Activated gamma-delta T cell (primary cell): ENCODE data around the gene KIAA0825.
"Not testable (repeated sequence)": the region's sequence is repeated elsewhere in the genome, so short reads cannot be mapped to it uniquely, and the experiment has no call there.

Experiments used
- DNase-seq: peaks from one replicate; lab custom pipeline; 2025; lab: John Stamatoyannopoulos, UW

KIAA0825 gene

DNA sequence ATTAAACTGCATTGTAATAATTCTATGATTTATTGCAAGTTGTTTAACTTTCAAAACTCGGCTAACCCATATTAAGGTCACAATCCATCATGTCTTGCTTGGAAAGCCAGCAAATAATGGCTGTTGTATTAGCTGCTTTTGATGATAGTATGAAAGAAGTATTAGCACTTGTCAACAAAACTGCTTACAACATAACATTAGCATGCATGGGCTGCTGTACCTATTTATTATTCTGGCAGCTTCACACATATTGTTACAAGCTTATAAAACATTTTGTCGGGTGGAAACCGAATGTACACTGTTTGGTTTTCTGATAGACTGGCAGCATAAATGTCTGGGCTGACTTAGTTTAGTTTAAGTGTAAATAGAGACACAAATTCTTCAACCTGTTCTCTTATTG is 378.3 kb downstream of the KIAA0825 start:
- DNase-seq, result no peak

DNA sequence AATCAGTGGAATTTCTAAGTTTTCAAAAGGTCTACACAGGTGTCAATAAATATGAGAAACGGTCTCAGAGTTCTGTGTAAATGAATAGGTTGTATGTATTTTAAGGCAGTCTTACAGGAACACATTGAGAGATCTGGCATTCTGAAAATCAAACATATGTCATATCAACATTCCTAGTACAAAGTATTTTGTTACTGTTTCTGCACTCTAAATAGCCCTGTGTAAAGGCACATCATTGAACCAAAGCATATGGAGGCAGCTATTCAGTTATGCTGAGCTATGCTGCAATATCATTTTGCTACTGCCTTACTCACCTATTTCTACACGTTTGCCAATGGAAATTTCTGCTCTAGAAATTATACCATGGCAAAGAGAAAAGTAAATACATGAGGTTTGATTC is 379.1 kb downstream of the KIAA0825 start:
- DNase-seq, result no peak

DNA sequence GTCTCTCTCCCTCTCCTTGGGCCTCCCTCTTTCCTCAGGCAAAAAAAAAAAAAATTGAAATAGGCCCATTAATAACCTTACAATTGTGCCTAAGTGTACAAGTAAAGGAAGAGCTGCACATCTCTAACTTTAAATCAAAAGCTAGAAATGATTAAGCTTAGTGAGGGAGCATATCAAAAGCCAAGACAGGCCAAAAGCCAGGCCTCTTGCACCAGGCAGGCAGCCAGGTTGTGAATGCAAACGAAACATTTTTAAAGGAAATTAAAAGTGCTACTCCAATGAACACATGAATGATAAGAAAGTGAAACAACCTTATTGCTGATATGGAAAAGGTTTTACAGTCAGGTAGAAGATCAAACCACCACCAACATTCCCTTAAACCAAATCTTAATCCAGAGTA is 383.4 kb downstream of the KIAA0825 start:
- DNase-seq, result no peak

DNA sequence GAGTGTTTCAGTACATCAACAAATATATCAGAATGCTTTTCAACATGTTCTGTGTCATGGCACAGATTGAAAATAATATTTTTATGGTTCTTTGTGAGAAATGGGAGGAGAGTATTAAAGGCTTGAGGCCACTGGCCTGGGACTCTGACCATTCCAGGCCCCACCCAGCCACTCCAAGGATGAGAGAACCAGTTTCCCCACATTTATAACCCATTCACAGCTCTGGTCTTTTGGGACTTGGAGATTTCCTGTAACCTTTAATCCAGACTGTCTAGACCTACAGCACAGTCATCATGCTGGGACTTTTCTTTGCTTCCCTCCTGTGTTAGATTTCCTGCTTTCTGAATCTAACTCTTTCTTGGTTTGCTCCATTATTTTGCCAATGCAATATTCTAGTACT is 389.6 kb downstream of the KIAA0825 start:
- DNase-seq, result no peak

DNA sequence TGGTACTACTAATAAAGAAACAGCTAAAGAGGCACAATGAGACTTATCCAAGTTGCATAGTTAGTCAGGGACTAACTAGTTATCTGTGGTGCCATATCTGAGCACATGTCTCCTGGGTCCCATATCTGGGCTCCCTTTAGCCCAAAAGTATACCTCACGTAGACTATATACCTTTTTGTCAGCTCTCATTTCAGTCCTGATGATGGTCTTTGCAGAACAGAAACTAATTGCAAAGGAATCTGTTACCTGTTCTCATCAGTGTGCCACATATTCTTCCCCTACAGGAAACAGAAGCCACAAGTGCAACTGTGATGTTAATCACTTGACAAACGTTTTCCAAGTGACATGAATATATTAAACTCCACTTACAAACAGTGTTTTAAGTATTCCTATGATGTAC is 395.2 kb downstream of the KIAA0825 start:
- DNase-seq, result no peak

DNA sequence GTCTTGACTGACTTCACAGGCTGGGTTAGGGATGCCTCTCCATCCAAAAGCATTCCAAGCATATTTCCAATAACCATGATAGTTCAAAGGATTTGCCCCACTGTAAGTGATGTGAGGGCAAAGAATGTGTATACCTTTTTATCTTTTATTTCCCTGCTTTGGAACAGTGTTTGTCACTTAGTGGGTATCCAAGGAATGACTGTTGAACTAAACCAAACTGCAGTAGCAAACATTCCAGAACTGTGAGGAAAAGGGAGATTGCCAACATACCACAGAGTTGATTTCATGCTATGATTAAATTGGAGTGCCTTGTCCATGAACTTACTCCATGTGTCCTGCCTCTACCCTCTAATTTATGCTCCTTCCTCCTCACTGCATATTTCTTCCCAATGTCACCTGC is 400.0 kb downstream of the KIAA0825 start:
- no peak for DNase-seq

DNA sequence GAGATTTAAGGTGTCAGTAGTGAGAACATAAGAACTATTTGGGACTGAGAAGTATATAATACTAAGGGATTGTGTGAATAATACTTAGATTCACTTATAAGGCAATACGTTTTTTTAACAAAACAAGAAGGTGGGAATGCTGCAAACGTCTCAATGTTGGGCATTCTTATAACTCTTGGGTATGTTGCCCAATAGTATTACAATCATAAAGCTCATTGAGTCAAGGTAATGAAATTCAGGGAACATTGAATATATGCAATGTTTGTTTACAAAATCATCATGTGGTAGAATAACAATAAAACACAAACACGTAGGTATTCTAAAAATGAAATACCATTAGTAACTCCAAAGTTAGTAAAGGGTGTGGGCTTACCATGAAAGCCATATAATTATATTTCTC is 400.7 kb downstream of the KIAA0825 start:
- no peak for DNase-seq

DNA sequence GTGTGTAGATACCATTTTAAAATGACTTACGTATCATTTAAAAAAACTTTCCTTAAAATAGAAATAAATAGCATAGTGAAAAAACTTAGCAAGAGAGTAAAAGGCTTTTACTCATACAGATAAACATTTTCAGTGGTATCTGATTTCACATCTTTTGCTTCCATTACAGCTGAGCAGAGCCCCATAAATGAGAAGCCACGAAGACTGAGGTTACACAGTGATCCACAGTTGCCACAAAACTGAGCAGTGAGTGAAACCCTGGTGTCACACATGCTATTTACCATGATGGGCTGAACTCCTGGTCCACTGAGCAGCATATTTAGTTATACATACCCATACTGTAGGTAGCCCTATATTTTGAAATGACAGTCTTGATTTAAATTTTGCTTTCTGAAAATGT is 401.2 kb downstream of the KIAA0825 start:
- no peak for DNase-seq

DNA sequence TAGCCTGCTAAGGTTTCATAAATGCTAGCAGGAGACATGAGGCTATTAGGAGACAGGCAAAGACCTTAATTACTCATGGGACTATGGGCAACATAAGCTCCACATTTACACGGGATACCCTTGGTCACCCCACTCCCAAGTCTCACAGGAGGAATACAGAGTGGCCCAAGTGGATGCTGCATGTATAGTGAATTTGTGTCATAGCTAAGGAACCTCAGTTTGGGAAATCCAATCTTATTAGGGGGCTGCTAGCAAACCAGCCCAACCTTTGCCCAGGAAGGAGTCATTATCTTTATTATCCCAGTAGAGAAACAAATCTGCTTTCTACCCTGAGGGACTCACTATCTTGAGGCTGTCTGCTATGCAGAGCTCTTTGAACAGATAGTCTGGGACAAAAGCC is 405.9 kb downstream of the KIAA0825 start:
- DNase-seq, result no peak

DNA sequence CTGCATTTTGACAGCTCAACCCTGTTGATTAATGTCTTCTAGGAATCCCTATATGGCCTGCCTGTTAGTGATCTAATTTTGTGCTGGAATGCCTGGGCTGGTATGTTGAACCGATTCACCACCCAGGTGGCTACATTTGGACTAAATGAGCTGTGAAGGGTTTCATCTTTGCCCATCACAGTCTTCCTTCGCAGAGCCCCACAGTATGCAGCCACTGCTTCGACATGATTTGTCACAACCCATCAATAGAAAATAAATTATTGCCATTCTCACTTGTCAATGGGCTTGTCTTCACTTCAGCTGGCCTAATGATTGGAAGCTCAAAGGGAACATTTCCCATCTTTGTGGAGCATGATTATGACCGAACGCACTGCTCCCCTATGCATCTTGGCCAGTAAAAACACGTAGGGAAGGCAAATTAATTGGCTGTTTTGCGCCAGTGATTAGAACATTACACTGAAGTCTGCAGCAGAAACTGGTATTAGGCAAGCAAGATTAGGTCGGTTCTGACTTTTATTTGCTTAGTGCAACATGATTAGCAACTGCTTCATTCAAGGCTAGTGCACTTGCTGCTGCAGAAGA is 408.5 kb downstream of the KIAA0825 start:
- DNase-seq, result no peak

DNA sequence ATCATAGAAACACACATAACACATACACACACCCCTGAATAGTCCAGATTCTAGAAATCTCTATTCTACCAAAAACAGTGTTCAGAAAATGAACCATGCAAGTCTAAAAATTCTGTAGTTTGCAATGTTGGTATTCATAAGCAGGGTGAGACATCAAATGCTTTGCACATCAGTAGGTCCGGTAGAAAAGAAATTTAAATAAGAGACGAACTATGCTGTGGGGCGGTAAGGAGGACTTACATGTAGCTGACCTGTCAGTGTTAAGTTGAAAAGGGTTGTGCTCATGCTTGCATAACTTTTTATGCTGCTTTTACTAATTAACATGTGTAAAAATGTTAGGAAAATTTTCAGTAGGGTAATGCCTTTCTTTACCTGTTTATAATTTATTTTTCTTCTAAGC is 409.1 kb downstream of the KIAA0825 start:
- DNase-seq, result no peak

DNA sequence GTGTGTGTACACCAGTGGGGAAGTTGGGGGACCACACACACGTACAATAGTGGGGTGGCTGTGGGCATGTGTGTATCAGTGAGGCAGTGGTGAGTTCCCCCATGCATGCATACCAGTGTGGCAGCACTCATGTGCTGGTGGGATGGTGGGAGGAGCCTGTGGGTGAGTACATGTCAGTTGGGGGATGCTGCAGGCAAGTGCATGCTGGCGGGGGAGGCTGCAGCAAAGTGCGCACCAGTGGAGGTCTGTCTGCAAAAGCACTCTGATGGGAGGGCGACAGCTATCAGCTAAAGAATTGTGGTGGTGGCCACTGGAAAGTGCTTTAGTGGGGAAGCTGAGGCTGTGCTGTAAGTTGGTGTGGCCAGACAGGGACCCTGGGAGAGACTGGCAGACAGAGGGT is 418.8 kb downstream of the KIAA0825 start:
- no peak for DNase-seq

DNA sequence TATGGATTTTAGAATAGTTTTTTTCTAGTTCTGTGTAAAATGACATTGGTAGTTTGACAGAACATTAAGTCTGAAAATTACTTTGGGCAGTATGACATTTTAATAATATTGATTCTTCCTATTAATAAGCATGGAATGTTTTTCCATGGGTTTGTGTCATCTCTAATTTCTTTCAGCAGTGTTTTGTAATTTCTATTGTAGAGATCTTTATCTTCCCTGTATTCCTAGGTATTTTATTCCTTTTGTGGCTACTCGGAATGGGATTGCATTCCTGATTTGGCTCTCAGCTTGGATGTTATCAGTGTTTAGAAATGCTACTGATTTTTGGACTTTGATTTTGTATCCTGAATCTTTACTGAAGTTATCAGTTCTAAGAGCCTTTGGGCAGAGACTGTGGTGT is 420.4 kb downstream of the KIAA0825 start:
- DNase-seq, result no peak

DNA sequence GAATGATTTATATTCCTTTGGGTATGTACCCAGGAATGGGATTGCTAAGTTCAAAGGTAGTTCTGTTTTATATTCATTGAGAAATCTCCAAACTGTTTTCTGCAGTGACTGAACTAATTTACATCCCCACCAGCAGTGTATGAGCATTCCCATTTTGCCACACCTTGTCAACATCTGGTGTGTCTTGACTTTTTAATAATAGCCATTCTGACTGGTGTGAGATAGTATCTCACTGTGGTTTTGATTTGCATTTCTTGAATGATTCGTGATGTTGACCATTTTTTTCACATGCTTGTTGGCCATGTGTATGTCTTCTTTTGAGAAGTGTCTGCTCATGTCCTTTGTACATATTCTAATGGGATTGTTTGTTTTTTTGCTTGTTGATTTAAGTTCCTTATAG is 421.5 kb downstream of the KIAA0825 start:
- no peak for DNase-seq

DNA sequence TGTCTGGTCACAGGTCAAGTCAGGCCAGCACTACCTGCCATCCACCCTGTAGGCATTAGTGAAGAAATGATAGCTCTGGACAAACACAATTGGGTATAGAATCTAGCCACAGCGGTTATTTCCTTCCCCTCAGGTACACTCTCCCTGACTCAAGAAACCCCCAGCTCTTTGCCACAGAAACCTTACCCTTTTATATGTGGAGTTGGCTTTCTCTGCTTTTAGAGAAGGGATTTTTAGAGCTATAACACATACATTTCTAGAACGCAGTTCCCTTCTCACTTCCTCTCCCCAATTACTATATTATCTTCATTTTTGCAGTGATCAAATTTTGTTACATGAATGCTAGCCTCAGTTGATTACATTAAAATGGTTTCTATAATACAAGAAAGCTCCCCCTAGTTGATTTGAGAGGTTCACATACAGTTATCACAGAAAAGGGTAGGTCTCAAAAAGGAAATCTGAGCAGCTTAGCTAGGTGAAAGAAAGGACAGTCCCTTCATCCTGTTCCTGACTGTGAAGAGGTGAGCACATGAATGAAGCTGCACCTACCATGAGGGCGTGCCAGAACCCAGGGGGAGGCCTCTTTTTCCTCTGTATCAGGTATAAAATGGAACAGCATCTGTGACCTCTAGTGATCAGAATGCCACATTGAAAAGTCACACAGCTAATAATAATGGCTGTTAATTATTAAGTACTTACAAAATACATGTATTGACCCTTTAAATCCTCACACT is 425.6 kb downstream of the KIAA0825 start:
- no peak for DNase-seq

DNA sequence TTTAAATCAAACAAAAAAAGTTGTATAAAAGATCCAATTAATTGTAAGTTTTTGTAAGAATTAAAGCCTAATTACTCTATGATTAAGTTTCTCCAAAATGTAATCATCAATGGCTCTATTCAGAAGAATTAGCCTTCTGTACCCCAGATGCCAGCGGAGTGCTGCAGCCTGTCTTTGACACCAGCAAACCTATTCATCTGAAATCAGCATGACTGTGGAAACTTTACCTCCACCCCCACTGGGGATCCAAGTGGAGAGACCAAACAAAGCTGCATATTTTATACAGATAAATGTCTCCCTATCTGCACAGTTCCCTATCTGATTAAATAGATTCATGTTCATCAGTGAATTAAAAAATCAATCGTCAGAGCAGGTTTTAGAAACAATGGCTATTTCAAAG is 426.8 kb downstream of the KIAA0825 start:
- no peak for DNase-seq

DNA sequence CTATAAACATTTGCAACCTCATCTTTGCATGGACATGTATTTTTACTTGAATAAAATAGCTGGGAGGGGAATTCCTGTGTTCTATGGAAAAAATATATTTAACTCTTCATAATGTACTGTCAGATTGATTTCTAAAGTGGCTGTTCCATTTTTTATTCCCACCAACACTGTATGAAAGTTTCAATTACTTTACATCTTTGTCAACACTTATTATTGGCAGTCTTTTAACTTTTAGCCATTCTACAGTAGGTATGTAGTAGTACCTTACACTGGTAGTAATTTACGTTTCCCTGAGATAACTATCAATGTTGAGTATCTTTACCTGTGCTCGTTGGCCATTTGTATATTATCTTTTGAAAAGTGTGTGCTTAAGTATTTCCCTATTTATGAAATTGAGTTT is 429.7 kb downstream of the KIAA0825 start:
- no peak for DNase-seq

DNA sequence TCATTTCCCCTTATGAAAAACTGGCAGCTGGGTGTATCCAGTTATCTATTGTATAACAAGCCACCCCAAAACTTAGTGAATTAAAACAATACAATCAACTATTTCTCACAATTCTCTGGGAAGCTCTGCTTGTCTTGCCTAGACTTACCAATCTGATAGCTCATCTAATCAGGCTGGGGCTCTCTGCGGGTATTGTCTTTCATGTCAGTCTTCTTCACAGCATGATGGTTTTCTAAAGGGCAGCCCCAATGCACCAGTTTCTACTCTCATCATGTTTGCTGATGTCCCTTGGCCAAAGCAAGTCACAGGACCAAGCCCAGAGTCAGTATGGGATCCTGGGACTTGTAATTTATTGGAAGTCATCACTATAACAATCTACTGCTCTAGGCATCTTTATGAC is 433.5 kb downstream of the KIAA0825 start:
- no peak for DNase-seq

DNA sequence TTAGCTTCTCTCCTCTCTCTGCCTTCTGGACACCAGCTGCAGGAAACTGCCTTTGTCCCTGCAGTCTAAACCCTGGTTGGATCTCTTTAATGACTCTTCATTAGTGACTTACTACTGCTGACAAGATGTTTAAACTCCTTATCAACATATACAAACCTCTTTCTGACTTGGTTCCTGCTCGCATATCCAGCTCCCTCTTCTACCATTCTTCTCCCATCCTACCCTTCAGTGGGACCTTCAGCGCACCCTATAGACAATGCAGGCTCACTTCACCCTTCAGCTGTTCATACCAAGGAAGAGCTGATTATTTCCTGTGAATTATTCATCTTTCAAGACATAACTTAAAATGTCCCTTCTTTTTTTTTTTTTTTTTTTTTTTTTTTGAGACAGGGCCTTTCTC is 436.5 kb downstream of the KIAA0825 start:
- no peak for DNase-seq

DNA sequence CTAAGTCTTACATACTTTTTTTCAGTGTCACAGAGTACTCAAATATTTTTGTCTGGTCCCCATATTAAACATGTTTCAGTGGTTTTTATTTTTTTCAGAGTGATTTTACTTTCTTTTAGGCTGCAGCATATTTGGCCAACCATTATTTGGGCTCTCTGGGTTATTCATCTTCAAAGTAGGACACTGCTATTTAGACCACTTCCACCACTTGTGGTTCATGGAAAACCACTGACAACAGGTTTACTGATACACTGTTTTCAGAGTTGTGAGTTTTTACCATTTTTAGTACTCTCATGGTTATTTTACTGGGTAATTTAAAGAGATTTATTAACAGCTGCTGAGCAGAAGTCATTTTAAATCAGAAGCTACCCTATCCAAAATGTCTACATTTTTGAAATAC is 437.6 kb downstream of the KIAA0825 start:
- DNase-seq, result no peak

DNA sequence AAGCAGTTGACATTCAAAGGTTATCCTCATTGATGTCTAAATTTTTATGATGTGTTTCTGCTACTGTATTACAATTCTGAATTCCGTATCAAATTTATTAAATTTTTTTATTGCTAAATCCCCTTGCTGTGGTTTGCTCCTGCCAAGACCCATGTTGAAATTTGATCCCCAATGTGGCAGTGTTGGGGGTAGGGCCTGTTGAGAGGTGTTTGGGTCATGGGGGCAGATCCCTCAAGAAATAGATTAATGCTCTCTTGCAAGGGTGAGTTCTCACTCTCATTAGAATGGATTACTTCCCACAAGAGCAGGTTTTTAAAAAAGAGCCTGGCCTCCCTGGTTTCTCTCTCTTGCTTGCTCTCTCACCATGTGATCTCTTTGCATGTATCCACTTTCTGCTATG is 442.5 kb downstream of the KIAA0825 start:
- DNase-seq, result no peak

DNA sequence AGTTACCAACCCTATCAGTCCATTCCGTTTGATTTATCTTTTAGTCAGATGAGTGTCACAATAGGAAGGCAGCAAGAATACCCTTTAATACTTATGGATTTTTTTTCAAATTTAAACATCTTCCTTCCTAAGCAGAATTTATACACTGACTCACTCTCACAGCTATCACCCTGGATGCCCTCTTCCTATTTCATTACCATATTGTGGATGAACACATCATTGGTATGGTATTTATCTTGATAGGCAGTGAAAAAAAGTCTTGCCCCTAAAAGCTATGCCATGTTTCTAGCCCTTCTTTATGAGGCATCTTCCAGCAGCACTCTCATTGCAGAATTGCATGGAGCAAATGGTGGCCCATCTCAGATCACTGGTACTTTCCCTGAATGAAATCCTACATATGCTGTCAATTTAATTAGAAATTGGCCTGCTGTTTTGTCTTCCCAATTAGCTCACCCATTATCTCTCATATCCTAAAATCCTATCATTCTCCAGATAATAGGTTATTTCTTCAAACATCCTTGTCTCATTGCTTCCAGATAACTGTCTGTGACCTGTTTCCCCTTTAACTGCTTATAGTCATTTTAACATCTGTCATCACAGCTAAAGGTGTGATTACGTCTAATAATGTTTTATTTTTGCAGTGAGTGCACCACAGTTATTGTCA is 443.5 kb downstream of the KIAA0825 start:
- no peak for DNase-seq

DNA sequence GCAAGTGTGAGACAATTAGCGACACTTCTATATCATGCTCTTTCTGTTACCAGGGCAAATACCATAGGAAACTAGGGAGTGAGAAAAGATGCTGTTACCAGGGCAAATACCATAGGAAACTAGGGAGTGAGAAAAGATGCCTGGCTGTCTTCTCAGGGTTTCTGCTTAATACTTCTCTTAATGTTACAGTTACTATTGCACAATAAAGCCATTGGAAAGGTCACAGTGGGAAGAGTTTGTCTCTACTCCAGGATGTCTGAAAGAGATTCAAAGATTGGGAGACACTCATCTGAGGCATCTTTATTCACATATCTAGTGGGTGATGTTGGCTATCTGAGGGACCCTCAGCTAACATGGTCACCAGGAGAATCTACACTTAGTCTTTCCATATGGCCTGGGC is 445.3 kb downstream of the KIAA0825 start:
- no peak for DNase-seq

DNA sequence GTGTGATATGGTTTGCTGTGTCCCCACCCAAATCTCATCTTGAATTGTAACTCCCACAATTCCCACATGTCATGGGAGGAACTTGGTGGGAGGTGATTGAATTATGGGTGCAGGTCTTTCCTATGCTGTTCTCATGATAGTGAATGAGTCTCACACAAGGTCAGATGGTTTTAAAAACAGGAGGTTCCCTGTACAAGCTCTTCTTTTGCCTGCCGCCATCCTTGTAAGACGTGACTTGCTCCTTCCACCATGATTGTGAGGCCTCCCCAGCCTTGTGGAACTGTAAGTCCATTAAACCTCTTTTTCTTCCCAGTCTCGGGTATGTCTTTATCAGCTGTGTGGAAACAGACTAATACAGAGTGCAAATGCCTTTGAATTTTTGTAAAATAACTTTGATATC is 447.3 kb downstream of the KIAA0825 start:
- not testable (repeated sequence) for DNase-seq
